Suprapubic skin (tissue), 3 donors: ENCODE measurements around the gene ATXN7.

Source experiments
- CTCF ChIP-seq, 2 donors: fragments of 200-600 bp in 1 of 2; fragments of 450-650 bp in 1 of 2; sonication (generic) in 1 of 2; IDR thresholded peaks; one replicate each; pipeline ENCODE4 v1.5.1; 2016 to 2019; ENCODE audit warnings: antibody characterized with exemption in 2 of 2, mild to moderate bottlenecking in 1 of 2, moderate library complexity in 1 of 2
- EP300 ChIP-seq: sonication (generic); formaldehyde crosslinking; IDR thresholded peaks from one replicate; pipeline ENCODE4 v1.6.1; 2017; ENCODE audit warnings: antibody characterized with exemption
- POLR2A ChIP-seq, 2 donors: fragments of 450-650 bp; IDR thresholded peaks; one replicate each; pipeline ENCODE4 v1.6.1; 2017; ENCODE audit warnings: antibody characterized with exemption in 2 of 2, mild to moderate bottlenecking in 2 of 2, moderate library complexity in 2 of 2

- TF ChIP-seq POLR2A (IDR thresholded peaks at IDR 0.05) (no peak), EP300 (no peak), CTCF (IDR thresholded peaks at IDR 0.05) (no peak)
Observed at GRCh38 chr3:64046996-64047594, 183.4 kb downstream of the ATXN7 start.
